Measurements from ENCODE around the gene PTPRN2. TPM values are rescaled to one million over a fixed set of nuclear protein-coding genes. Genes with fewer than 3 reads are reported as not detected.

The PTPRN2 gene
- total RNA-seq, 1 donor: 0.09 TPM

DNA sequence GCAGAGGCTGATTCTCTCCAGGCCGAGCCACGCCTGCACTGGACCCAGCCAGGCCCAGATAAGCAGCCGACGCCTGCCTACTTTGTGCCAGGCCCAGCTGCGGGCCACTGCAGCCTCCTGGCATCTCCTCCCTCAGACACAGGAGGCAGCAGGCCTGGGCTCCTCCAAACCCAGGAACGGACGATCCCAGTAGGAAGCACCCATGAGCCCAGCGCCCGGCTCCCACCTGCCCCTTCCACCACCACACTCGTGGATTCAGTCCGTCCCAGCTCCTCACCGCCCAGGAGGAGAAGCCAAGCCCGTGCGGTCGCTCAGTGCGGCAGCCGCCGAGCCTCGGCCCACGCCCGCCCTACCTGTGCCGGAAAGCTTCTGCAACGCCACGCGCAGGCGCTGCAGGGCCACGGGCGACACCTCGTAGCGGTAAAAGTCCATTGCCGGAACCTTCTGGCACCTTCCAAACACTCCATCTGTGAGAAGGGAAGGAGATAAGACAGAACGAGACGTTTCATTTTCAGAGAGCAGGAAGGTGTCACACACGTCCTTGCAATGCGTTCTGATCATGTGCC lies 271.1 kb downstream of the PTPRN2 start:
- no peak overlapping the region for H3K4me3 ChIP-seq (ENCODE audit: low read depth, low read length)
- DNase-seq (ENCODE audit: low read depth): no peak
- TF ChIP-seq, protein P1, sequence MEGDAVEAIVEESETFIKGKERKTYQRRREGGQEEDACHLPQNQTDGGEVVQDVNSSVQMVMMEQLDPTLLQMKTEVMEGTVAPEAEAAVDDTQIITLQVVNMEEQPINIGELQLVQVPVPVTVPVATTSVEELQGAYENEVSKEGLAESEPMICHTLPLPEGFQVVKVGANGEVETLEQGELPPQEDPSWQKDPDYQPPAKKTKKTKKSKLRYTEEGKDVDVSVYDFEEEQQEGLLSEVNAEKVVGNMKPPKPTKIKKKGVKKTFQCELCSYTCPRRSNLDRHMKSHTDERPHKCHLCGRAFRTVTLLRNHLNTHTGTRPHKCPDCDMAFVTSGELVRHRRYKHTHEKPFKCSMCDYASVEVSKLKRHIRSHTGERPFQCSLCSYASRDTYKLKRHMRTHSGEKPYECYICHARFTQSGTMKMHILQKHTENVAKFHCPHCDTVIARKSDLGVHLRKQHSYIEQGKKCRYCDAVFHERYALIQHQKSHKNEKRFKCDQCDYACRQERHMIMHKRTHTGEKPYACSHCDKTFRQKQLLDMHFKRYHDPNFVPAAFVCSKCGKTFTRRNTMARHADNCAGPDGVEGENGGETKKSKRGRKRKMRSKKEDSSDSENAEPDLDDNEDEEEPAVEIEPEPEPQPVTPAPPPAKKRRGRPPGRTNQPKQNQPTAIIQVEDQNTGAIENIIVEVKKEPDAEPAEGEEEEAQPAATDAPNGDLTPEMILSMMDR (IDR thresholded peaks at IDR 0.05; ENCODE audit: insufficient read depth, low read length): no peak

- no peak overlapping the region for H3K4me3 ChIP-seq (ENCODE audit: low read depth, low read length)
- DNase-seq (ENCODE audit: low read depth): no peak
- TF ChIP-seq, protein P1 (IDR thresholded peaks at IDR 0.05; ENCODE audit: insufficient read depth, low read length): no peak
These were observed 271.7 kb downstream of the PTPRN2 start for GRCh38 chr7:158315881-158316280.

DNA sequence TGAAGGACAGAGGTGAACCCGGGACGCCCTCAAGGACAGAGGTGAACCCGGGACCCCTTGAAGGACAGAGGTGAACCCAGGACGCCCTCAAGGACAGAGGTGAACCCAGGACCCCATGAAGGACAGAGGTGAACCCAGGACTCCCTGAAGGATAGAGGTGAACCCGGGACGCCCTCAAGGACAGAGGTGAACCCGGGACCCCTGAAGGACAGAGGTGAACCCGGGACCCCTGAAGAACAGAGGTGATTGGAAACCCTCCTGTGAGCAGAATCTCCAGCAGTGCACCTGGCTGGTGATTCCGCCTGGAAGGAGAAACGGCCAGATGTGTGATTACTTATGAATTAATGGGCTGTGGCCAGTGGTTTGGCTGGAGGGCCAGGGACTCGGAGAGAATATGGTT lies 272.3 kb downstream of the PTPRN2 start:
- no peak for DNase-seq (ENCODE audit: low read depth)
- H3K4me3 ChIP-seq (ENCODE audit: low read depth, low read length): no peak overlapping the region
- TF ChIP-seq, protein P1 (IDR thresholded peaks at IDR 0.05; ENCODE audit: insufficient read depth, low read length): no peak

- no peak for DNase-seq (ENCODE audit: low read depth)
- H3K4me3 ChIP-seq (ENCODE audit: low read depth, low read length): no peak overlapping the region
These were observed 273.2 kb downstream of the PTPRN2 start for GRCh38 chr7:158314394-158314793.

DNA sequence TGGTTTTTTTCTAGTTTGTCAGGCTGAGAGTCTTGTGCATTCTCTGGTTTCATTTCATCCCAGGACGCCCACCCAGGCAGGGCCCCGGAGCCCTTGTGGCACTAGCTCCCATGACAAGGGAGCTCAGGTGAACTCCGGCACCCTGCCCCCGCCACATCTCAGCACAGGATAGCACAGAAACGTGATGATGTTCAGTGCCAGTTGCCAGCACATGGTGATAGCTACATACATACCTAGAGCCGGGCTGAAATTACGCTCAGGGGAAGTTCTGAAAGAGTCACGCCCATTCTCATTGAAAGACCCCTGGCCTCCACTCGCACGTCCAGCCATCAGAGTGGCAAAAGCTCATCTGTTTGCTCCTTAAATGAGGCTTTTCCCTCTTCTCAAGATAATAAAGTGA lies 273.7 kb downstream of the PTPRN2 start:
- DNase-seq (ENCODE audit: low read depth): no peak
- H3K4me3 ChIP-seq (ENCODE audit: low read depth, low read length): no peak overlapping the region
- TF ChIP-seq, protein P1 (IDR thresholded peaks at IDR 0.05; ENCODE audit: insufficient read depth, low read length): no peak

More at GRCh38 chr7:158314394-158314793, 273.2 kb downstream of the PTPRN2 start:
- TF ChIP-seq, protein P1 (IDR thresholded peaks at IDR 0.05; ENCODE audit: insufficient read depth, low read length): no peak

DNA sequence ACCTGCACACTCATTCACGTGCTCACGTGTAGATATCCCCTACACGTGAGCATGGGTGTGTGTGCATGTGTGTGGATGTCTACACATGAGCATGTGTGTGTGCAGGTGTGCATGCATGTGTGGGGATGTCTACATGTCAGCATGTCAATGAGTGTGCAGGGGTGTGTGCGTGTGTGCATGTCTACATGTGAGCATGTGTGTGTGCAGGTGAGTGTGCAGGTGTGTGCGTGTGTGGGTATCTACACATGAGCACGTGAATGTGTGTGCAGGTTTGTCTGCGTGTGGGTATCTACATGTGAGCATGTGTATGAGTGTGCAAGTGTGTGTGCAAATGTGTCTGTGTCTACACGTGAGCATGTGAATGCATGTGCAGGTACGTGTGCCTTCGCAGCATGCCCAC lies 274.8 kb downstream of the PTPRN2 start:
- TF ChIP-seq, protein P1 (IDR thresholded peaks at IDR 0.05; ENCODE audit: insufficient read depth, low read length): no peak
- DNase-seq (ENCODE audit: low read depth): no peak
- H3K4me3 ChIP-seq (ENCODE audit: low read depth, low read length): no peak overlapping the region

- TF ChIP-seq, protein P1 (IDR thresholded peaks at IDR 0.05; ENCODE audit: insufficient read depth, low read length): no peak
- DNase-seq (ENCODE audit: low read depth): no peak
- H3K4me3 ChIP-seq (ENCODE audit: low read depth, low read length): no peak overlapping the region
These were observed 275.8 kb downstream of the PTPRN2 start for GRCh38 chr7:158311791-158312190.

Measured in fibroblast of the aortic adventitia (primary cell).